NCI-H1048 (cell line): Measurements from ENCODE around the gene UBE3D.
"Not testable (repeated sequence)": the region's sequence is repeated elsewhere in the genome, so short reads cannot be mapped to it uniquely, and the experiment has no call there.

Experiments
- DNase-seq: peaks from one replicate; lab custom pipeline; 2025; lab: John Stamatoyannopoulos, UW

UBE3D gene

DNA sequence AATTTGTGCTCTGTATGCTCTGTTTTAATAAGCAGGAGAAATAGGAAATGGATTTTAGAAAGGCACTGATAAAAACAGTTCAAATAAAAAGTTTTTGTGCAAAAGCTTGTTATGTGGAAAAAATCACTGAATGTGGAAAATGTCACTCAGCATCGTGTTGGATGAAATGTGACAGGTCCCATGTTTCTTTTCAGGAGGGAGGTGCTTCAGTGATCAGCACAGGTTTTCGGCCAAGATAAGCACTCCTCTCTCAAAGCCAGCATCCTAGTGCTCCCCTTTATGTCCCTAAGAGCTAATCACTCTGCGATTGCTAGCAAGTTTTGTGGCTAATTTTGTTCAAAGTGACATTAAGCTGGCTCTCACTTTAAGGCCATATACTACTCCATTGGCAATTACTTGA lies 12.0 kb downstream of the UBE3D start:
- DNase-seq, result no peak

DNA sequence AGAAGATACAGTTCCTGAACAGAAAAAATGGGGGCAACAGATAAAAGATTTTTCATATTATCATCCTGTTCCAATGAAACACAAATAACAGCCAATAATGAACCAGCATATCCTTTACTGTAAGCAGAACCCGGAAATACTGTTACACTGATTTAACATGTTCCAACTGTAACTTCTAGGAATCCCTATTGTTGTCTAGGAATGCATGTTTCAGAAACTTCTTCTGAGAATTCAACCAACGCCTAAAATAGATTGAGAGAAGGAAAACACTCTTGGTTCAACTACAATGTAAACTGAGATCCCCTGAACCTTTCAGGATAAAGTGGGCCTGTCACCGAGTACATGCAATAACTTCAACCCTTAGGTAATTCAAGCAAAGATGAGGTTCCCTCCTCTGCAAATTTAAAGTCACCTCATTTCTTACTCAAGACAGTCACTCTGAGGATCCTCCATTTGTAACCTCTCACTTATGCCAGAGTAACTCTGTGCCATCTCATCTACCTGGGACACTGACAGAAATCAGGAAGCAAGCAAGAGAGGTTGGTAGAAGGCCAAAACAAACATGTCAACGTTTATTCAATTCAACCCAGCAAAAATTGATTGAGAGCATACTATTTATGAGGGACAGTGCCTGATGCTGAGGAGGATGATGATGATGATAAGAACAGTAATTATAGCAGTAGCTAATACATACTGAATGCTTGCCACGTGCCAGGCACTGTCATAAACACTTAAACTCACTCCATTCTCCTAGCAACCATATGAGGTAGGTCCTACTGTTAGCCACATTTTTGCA lies 14.1 kb downstream of the UBE3D start:
- DNase-seq, result no peak

DNA sequence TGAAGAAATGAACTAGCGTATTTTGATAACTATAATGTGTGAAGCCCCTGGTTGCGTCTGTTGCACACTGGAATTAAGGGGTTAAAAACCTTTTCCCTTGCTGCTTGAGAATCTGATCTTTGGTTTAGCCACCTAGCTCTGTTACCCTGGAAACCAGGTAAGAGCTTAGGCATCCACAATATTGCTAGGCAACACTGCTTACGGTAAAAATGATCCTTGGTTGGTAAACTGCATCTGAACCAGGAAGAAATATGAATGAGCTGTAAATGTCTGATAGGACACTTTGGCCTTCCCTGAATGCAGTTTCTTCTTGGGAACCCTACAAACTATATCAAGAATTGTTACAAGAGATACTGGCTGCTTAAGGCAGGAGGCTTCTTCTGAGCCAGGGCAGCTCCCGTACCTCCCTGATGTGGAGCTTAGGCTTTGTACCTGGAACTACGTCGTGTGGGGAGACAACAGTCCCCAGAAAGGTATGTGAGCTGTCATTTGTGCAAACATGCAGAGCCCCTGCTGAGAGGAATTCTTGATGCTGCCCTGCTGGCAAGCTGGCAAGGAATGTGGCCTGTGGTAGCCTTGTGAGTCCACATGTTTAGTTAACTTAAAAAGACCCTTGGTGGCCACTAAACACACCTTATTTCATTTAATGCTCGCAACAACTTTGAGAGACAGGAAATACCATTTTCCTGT lies 18.4 kb downstream of the UBE3D start:
- no peak for DNase-seq

DNA sequence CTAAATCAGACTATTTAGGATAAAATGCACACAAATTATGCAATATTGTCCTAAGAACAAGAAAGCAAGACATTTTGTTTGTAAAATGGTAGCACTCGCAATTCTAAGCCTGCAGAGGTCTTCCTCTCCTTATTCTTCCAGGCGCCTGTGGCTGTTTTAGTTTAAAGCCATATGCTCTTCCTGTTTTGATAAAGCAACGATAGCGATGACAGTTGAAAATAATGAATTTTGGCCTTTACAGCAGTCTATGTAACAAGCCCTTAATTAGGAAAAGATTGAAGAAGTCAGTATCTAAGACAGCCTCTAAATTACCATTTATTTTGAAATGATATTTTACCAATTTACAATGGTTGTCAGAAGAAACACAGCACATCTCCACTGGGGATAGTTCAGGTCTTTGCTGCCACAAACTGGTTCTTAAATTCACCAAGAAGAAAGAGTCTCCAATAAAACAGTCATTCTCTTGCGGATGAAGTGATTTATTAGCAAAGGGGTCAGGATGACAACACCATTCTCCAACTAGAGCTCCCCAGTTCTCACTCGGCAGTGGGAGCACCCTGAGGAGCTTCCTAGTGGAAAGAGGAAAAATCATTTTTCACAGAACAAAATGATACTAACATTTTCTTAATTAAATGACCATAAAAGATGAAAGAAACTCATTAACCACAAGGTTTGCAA lies 21.4 kb downstream of the UBE3D start:
- no peak for DNase-seq

DNA sequence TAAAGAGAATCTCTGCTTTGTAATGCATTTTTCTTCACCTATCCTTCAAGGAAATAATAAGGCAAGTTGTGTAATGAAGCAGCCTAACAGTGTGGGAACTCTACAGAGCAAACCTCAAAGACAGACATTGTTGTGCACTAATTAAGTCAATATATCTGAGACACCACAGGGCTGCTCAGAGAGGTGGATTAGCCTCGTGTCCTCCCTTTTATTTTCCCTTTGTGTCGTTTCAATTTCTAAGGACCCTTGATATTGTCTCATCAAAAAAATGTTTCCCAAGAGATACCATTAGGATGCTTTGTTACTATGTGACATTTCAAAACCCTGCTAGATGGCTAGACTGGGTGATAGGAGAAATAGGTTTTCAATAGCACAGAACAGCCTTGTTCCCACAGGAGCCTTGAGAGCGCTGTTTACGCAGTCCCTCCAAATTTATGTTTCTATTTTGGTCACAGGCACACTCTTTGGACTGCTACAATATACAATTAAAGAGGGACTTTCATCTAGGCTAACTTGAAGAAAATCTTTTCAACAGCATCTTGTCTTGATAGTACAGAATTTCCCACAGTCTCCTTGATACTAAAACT lies 23.1 kb downstream of the UBE3D start:
- no peak for DNase-seq

DNA sequence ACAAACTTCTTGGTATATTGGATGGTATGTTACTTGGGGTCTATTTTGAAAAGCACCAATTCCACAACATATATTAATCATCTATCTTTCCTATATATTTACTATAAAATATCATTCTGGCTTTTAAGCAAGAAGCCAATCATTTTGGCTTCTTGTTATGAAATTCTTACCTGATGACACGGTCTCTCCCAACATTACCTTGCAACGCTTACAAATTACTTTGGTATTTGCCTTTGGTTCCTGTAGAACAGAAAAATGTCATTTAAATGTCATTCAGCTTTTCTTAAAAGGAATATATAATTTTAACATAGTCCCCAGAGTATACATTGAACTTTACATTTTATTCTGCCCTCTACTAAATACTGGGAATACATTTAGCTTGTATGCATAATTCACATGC lies 27.4 kb downstream of the UBE3D start:
- DNase-seq, result no peak

DNA sequence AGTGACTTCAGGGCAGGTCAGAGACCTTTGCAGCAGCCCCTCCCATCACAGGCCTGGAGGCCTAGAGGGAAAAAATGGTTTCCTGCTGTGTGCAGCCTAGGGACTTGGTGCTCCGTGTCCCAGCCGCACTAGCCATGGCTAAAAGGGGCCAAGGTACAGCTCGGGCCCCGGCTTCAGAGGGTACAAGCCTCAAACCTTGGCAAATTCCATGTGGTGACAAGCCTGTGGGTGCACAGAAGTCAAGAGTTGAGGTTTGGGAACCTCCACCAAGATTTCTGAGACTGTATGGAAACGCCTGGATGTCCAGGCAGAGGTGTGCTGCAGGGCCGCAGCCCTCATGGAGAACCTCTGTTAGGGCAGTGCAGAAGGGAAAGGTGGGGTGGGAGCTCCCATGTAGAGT lies 34.0 kb downstream of the UBE3D start:
- no peak for DNase-seq

DNA sequence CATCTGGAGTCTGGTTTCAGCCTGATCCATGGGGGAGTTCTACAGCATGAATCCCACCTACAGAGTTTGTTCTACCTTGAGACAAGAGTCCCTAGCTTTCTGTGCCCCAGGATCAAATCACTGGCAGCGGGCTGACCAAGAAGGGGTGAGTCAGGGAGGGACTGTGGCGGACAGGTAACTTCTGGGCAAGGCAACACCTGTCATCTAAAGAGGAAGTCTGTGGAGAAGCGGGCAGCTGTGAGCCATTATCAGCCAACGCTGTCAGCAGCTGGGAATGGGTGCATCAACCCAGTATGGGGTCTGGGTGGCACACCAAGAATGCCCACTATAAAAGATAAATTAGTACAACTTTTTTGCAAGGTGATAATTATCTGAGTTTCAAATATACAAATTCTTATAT lies 45.9 kb downstream of the UBE3D start:
- no peak for DNase-seq

DNA sequence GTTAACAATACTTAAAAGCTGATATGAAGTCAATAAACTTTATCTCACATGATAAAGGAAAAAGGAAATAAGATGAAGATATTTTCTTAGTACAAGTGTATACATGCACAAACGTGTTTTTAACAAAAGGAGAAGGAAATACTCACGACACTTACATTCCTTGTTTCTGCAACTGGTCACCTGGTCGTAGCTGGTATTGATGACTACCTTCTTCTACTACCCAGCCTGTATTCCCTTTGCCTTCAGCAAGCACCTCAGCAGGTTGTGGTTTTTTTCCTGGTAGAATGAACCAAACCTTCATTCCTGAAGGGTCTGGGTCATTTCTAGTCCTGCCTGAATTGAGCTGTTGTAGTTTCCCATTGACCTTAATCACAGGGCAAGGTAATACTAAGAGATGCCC lies 54.5 kb downstream of the UBE3D start:
- not testable (repeated sequence) for DNase-seq

DNA sequence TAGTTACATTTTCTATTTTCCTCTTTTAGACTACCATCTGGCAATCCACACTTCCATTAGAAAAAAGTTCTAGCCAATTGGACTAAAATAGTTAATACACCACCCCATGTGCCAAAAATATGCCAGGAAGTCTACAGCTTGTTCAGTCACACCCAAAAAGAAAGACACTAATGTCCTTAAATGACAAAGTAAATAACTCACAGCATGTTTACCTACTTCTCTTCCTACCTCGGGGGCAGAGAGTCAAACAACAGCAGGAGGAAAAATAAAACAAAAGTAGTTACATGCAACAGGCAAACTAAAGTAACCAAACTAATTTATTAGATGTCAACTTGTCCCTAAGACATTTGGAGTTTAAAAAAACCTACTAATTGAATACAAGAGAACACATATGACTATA lies 57.0 kb downstream of the UBE3D start:
- no peak for DNase-seq

DNA sequence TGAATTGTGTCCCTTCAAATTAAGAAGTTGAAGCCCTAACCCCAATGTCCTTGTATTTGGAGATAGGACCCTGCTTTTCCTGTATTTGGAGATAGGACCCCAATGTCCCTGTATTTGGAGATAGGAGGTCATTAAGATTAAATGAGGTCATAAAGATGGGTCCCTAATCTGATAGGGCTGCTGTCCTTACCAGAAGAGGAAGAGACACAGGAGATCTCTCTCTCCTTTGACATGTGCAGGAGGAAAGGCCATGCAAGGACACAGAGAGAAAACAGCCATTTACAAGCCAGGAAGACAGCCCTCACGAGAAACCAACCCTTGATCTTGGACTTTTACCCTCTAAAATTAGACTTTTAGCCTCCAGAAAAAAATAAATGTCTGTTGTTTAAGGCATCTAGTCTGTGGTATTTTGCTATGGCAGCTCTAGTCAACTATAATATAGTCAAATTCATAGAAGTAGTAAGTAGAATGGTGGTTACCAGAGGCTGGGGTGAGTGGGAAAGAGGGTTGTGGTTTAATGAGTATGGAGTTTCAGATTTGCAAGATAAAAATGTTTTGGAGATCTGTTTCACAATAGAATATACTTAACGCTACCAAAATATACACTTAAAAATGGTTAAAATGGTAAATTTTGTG lies 59.3 kb downstream of the UBE3D start:
- DNase-seq, result no peak

DNA sequence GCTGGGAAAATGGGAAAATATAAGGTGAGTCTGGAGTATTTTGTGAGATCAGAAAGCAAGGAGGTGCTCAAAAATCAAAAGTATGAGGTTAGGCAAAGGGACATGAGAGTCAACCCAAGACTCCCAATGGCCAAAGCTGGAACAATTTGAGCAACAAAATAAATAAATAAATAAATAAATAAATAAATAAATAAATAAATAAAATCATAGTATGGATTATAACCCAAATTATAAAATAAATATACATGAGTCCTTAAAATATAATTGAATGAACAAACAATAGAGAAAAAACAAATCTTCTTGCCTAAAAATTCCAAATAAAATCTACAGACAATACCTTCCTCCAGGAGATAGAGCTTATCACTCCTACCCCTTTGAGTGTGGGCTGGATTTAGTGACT lies 69.5 kb downstream of the UBE3D start:
- DNase-seq, result no peak

DNA sequence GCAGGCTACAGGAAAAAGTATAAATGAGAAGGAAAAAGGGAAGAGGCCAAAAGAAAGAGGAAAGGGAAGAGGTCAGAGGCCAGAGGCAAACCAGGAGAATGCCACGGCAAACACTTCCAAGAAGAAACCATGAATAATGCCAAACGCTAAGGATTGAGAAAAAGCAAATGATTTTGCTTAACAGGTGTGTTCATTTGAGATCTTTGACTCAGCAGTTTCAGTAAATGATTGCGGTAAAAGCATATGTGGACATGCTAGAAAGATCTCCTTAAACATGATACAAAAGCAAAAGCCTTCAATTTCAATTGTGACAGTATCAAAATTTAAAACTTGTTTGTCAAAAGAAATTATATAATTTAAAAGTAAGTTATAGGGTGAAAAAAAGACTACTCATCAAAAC lies 70.6 kb downstream of the UBE3D start:
- DNase-seq, result no peak

DNA sequence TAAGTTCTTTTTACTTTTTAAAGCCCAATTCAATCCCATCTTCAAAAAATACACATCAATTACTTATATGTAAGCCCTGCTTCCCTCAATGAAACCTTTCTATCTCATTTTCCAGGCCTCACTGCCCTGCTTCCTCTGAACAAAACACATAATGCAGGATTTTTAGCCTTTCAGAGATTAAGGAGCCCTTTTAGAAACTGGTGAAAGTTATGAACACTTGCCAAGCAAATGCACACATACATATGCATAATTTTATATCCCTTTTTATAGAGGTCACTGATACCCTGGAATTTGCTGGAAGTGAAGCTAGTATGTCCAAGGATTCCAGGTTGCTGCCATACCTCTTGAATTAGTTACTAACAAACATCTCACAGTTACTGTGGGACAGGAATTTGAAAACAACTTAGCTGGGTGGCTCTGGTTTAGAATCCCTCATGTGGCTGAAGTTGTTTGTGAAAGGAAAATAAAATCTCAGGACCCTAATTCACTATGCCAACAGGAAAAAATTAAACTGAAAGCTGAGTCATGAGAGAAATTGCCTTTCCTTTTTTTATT lies 75.8 kb downstream of the UBE3D start:
- DNase-seq, result no peak

DNA sequence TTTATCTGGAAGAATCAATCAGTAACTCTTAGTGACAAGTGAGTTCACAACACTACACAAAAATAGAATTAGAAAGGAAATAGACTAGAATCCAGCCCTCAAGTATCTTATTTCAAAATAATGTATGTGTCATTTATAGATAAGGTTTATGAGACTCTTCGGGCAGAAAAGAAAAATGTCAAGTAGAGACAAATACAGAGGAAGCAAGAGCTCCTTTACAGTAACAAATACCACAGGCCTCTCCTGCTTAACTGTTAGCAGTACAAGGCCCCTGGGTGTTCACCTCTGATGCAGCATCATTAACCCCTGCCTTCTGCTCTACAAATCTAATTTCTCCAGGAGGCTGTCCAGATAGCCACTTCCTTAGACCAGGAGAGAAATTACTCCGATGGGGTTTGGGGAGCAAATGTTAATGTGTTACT lies 76.7 kb downstream of the UBE3D start:
- DNase-seq, result no peak

DNA sequence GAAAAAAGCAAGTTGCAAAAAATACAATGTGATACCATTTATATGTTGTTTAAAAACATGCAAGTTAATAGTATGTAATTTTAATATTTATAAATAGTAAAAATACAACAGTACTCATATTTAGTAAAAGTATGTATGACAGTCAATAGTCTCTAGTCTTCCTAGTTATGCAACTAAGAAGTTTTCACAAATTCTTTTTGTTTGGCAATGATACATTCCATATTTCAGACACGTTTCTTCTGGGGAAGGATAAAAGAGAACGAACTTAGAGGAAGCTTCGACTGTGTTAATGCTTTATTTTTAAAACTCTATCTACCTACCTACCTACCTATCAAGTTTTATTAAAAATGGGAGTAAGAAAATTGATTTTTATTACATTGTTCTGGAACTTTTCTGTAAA lies 77.7 kb downstream of the UBE3D start:
- DNase-seq, result no peak

DNA sequence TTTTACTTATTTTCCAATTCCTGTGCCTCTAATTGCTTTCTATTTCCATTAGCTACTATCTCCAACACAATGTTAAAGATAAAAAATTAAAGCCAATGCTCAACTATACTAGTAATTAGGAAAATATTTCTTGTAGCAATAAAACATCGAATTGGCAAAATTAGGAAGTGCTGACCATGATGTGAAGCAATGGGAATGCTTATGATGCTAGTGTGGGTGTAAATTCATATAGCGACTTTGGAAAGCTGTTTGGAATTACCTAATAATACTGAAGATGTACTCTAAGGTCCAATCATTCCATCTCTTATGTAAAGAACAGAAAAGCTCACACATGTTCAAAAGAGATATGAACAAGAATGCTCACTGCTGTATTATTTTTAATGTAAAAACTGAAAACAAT lies 78.2 kb downstream of the UBE3D start:
- no peak for DNase-seq

DNA sequence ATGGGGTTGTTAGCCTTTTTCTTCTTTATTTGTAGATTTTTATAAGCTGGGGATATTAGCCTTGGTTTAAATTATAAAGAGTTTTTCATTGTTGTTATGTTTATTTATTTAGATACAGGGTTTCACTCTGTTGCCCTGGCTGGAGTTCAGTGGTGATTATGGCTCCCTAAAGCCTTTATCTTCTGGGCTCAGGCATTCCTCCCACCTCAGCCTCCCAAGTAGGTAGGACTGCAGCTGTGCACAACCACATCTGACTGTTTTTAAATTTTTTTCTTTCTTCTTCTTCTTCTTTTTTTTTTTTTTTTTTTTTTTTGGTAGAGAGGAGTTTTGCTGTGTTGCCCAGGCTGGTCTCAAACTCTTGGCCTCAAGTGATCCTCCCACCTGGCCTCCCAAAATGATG lies 80.9 kb downstream of the UBE3D start:
- DNase-seq, result no peak

DNA sequence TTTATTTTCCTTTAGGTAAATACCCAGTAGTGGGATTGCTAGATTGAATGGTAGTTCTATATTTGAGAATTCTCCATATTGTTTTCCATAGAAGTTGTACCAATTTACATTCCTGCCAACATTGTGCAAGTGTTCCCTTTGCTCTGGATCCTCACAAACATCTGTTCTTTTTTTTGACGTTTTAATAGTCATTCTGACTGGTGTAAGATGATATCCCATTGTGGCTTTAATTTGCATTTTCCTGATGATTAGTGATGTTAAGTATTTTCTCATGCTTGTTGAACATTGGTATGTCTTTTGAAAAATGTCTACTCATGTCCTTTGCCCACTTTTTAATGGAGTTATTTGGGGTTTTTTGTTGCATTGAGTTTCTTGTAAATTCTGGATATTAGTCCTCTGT lies 85.6 kb downstream of the UBE3D start:
- DNase-seq, result no peak

DNA sequence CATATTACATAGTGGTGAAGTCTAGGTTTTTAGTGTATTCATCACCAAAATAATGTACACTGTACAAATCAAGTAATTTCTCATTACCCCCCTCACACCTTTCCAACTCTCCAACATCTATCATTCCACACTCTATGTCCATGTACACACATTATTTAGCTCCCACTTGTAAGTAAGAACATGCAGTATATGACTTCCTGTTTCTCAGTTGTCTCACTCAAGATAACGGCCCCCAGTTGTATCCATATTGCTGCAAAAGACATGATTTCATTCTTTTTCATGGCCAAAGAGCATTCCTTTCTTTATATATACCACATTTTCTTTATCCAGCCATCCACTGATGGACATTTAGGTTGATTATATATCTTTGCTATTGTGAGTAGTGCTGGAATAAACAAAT lies 86.0 kb downstream of the UBE3D start:
- DNase-seq, result no peak

DNA sequence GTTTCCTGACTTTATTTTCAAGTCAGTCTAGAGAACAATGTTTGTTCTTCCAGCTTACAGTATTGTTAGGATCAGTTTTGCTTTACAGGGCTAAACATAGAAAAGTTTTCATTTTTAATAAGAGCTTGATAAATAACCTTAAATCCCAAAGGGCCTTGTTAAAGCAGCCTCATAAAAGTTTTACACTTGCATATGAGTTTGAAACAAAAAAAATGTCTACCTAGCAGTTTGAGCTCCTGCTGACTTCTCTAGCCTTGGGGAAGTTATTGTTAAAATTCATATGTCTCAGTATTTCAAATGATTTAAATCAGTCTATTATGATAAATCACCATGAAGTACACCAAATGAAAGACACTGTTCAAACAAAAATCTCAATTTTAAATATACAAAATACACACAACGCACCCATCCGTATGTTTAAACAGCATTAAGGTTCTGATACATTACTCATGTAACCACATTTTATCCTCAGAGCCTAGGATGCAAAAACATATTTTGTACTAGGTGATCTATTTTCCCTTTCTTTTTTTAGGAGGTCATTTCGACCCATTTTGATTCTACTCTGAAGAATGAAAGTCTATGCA lies 87.2 kb downstream of the UBE3D start:
- no peak for DNase-seq

DNA sequence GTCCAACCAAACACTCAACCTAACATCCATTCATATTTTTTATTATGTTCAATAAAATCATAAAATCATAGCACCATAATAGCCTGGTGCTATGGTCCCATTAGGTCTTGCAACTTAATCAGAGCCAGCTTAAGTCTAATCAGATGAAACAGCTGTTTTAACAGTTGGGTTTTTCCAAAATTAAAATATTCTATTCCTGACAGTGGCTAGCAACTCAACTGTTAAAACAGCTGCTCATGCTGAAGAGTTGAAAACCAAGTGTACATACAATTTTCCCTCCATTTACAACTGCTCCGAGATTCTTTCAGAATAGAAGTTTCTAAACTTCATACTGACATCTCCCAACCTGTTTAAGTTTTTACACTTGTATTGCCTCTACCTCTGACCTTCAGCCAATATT lies 89.5 kb downstream of the UBE3D start:
- DNase-seq, result no peak
